ENCODE results near the gene SORCS3.

The SORCS3 gene

GRCh38 chr10:104875561-104875960 is 234.5 kb downstream of the SORCS3 start:
- no peaks in the 10 kb centered on the region for H4K20me1 ChIP-seq (ENCODE audit: low read depth, low read length)
- no peaks in the 10 kb centered on the region for H3F3A ChIP-seq (ENCODE audit: insufficient read depth)
- H3K9me3 ChIP-seq (ENCODE audit: insufficient read depth, low read length), result 0 out of 2 replicates have a peak, but pooled peaks cover 6% of the 10 kb centered on the region
- no peaks in the 10 kb centered on the region for H3K36me3 ChIP-seq (ENCODE audit: low read length)
- no peaks in the 10 kb centered on the region for H3K79me2 ChIP-seq (ENCODE audit: insufficient read depth, low read length)
- no peaks in the 10 kb centered on the region for H3K27me3 ChIP-seq (ENCODE audit: low read length)
- no peak overlapping the region for H2AFZ ChIP-seq (ENCODE audit: low read depth, low read length, severe bottlenecking)
- no peak overlapping the region for H3K4me2 ChIP-seq (ENCODE audit: low read depth, low read length, poor library complexity, severe bottlenecking)
- H3K4me3 ChIP-seq (ENCODE audit: insufficient read depth, low read length, poor library complexity, severe bottlenecking), result no peak overlapping the region
- no peak overlapping the region for H3K27ac ChIP-seq (ENCODE audit: low read depth, low read length)
- H3K9me2 ChIP-seq (replicated peaks; ENCODE audit: insufficient read depth, low read length), result no peaks in the 10 kb centered on the region
- no peak overlapping the region for H3K9ac ChIP-seq (ENCODE audit: low read length)
- no peak for TF ChIP-seq CTCF (IDR thresholded peaks at IDR 0.05; ENCODE audit: insufficient read depth, low read length, poor library complexity, severe bottlenecking)
- TF ChIP-seq EZH2phosphoT487 (conservative IDR thresholded peaks at IDR 0.05; ENCODE audit: low read length), result no peak

- no peak overlapping the region for H3K27ac ChIP-seq (ENCODE audit: low read depth, low read length)
- 0 out of 2 replicates have a peak, but pooled peaks cover 6% of the 10 kb centered on the region for H3K9me3 ChIP-seq (ENCODE audit: insufficient read depth, low read length)
- H3K9ac ChIP-seq (ENCODE audit: low read length), result no peak overlapping the region
- no peaks in the 10 kb centered on the region for H3F3A ChIP-seq (ENCODE audit: insufficient read depth)
- H4K20me1 ChIP-seq (ENCODE audit: low read depth, low read length), result no peaks in the 10 kb centered on the region
- no peaks in the 10 kb centered on the region for H3K9me2 ChIP-seq (replicated peaks; ENCODE audit: insufficient read depth, low read length)
- no peak for TF ChIP-seq CTCF (IDR thresholded peaks at IDR 0.05; ENCODE audit: insufficient read depth, low read length, poor library complexity, severe bottlenecking)
- no peak for TF ChIP-seq EZH2phosphoT487 (conservative IDR thresholded peaks at IDR 0.05; ENCODE audit: low read length)
- H3K36me3 ChIP-seq (ENCODE audit: low read length), result no peaks in the 10 kb centered on the region
- no peak overlapping the region for H3K4me3 ChIP-seq (ENCODE audit: insufficient read depth, low read length, poor library complexity, severe bottlenecking)
- no peak overlapping the region for H3K4me2 ChIP-seq (ENCODE audit: low read depth, low read length, poor library complexity, severe bottlenecking)
- no peaks in the 10 kb centered on the region for H3K27me3 ChIP-seq (ENCODE audit: low read length)
- no peaks in the 10 kb centered on the region for H3K79me2 ChIP-seq (ENCODE audit: insufficient read depth, low read length)
- no peak overlapping the region for H2AFZ ChIP-seq (ENCODE audit: low read depth, low read length, severe bottlenecking)
Measured at GRCh38 chr10:104880624-104881398, 239.7 kb downstream of the SORCS3 start.

- Histone ChIP-seq H3K4me2 (ENCODE audit: low read depth, low read length, poor library complexity, severe bottlenecking) (no peak overlapping the region), H3F3A (ENCODE audit: insufficient read depth) (no peaks in the 10 kb centered on the region), H4K20me1 (ENCODE audit: low read depth, low read length) (no peaks in the 10 kb centered on the region), H3K27ac (ENCODE audit: low read depth, low read length) (no peak overlapping the region), H3K4me3 (ENCODE audit: insufficient read depth, low read length, poor library complexity, severe bottlenecking) (no peak overlapping the region), H3K9me3 (ENCODE audit: insufficient read depth, low read length) (0 out of 2 replicates have a peak, but pooled peaks cover 6% of the 10 kb centered on the region), H3K9me2 (replicated peaks; ENCODE audit: insufficient read depth, low read length) (no peaks in the 10 kb centered on the region), H3K27me3 (ENCODE audit: low read length) (no peaks in the 10 kb centered on the region), H3K9ac (ENCODE audit: low read length) (no peak overlapping the region), H3K36me3 (ENCODE audit: low read length) (no peaks in the 10 kb centered on the region), H2AFZ (ENCODE audit: low read depth, low read length, severe bottlenecking) (no peak overlapping the region), H3K79me2 (ENCODE audit: insufficient read depth, low read length) (no peaks in the 10 kb centered on the region)
- TF ChIP-seq EZH2phosphoT487 (conservative IDR thresholded peaks at IDR 0.05; ENCODE audit: low read length) (no peak), CTCF (IDR thresholded peaks at IDR 0.05; ENCODE audit: insufficient read depth, low read length, poor library complexity, severe bottlenecking) (no peak)
Measured at GRCh38 chr10:104881740-104882139, 240.7 kb downstream of the SORCS3 start.
